Endothelial cell of umbilical vein (primary cell): ENCODE measurements around the gene ELOB.

Source experiments
- POLR2A ChIP-seq: IDR thresholded peaks from 2 replicates; pipeline ENCODE4 v1.6.1; 2012; ENCODE audit warnings: low read depth, mild to moderate bottlenecking, control low read depth, low read length
- TF ChIP-seq, protein P1 (sequence below), 2 donors: IDR thresholded peaks; 1 replicate in 1 of 2; 2 replicates in 1 of 2; pipeline ENCODE4 v1.5.1; 2011; ENCODE audit warnings: low read length in 2 of 2, mild to moderate bottlenecking in 2 of 2, moderate library complexity in 2 of 2, control low read depth in 1 of 2, inconsistent platforms in 1 of 2, low read depth in 1 of 2; ENCODE audit not compliant: insufficient read depth in 1 of 2; ENCODE audit errors: extremely low read depth in 1 of 2

DNA sequence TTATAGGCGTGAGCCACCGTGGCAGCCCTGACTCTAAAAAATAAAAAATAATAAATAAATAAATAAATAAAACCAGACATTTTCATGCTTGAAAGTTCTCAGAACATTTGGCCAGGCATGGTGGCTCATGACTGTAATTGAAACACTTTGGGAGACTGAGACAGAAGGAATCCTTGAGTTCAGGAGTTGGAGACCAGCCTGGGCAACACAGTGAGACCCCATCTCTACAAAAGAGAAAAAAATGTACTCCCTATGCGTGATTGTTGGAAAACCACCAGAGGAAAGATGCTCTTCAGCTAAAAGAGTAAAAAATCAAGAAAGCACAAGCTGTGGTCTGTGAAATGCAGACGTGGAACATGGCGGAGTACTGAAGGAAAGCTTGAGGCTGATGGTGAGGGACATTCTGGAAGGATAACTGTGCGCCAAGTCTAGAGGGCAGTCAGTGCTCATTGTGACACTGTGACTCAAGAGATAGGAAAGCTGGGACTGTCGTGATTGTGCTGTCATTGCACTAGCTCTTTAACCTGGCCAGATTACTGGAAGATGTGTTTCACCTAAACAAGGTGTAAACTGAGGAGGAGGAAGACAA is 52.9 kb downstream of the ELOB start:
- TF ChIP-seq, protein P1, sequence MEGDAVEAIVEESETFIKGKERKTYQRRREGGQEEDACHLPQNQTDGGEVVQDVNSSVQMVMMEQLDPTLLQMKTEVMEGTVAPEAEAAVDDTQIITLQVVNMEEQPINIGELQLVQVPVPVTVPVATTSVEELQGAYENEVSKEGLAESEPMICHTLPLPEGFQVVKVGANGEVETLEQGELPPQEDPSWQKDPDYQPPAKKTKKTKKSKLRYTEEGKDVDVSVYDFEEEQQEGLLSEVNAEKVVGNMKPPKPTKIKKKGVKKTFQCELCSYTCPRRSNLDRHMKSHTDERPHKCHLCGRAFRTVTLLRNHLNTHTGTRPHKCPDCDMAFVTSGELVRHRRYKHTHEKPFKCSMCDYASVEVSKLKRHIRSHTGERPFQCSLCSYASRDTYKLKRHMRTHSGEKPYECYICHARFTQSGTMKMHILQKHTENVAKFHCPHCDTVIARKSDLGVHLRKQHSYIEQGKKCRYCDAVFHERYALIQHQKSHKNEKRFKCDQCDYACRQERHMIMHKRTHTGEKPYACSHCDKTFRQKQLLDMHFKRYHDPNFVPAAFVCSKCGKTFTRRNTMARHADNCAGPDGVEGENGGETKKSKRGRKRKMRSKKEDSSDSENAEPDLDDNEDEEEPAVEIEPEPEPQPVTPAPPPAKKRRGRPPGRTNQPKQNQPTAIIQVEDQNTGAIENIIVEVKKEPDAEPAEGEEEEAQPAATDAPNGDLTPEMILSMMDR (IDR thresholded peaks at IDR 0.05; ENCODE audit: extremely low read depth in 1 of 2, insufficient read depth in 1 of 2, low read depth in 1 of 2, low read length in 2 of 2), result no peak
- no peak for TF ChIP-seq POLR2A
